DLD1 (cell line): ENCODE measurements around the gene SV2C.
"Not testable (repeated sequence)": the region's sequence is repeated elsewhere in the genome, so short reads cannot be mapped to it uniquely, and the experiment has no call there.

Experiments
- in situ Hi-C: cut with HindIII; loops from 2 replicates; pipeline ENCODE4 v1.10.0; 2017; ENCODE audit warnings: low sequenced_read_pairs

The SV2C gene

GRCh38 chr5:76291305-76292077 lies 208.3 kb downstream of the SV2C start:
- in situ Hi-C loops = no loop called here

GRCh38 chr5:76292620-76293322 lies 209.6 kb downstream of the SV2C start:
- in situ Hi-C loops = no loop called here

DNA sequence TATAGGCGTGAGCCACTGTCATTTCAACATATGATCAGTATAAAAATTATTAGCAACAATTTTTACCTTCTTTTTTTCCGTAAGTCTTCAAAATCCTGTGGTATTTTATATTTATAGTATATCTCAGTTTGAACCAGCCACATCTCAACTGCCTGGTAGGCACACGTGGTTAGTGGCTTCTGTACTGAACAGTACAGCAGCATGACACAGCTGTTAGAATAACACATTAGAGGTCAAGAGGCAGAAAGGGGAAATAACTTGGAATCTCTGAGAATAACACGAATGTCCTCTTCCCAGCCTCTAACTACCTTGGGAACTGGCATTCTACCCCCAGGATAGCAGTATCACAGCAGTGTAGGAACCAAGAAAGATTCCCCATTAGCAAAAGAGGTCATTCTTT lies 211.4 kb downstream of the SV2C start:
- in situ Hi-C loops = no loop called here

DNA sequence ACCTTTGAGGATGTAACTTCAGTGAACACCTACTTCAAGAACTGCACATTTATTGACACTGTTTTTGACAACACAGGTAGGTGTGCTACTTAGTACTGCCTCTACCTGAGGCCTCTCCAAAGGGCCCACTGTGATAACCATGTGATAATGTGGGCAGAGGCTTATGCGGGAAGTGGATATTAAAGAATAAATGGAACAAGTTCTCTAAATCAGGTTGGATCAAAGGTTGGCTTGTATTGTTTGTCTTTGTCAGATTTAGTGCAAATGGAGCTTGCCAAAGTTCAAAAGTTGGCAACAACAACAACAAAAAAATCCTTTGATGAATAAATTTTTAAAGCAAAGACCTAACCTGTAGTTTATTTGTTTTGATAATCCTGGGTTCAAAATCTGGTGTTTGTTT lies 215.7 kb downstream of the SV2C start:
- in situ Hi-C loops = no loop called here

DNA sequence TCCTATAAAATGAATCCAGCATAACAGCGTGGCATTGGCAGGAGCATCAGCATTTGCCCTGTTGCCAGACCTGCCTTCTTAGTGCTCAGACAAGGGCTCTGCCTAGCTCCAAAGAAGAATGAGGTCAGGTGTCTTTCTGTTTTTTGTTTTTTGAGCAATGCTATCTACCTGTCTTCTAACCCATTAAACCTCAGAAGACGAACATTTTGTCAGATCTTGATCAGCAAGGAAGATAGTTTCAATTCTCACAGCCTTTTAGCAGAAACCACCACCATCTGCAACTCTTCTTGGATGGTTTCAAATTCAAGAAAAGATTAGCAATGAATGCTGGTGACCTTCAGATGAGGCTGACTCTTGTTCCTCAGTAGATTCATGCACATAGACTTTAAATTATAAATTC lies 216.4 kb downstream of the SV2C start:
- in situ Hi-C loops = no loop called here

DNA sequence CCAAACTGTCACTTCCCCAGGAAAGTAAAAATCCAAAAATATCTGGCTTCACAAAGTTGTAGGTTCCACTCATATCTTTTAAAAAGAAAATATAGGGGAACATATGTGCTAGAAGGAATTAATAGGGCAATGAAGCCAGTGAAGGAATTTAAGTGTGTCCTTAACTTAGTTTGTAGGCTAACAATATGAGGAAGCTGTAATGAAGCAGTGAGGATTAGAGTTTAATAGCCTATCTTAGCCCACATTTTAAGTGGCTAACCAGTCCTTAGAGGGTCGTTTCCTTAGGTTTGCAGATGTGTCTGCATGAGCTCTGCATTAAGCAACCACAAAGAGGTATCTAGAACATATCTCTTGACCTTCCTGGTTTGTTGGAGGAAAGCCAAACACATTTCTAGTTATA lies 218.7 kb downstream of the SV2C start:
- in situ Hi-C loops = not testable (repeated sequence)

DNA sequence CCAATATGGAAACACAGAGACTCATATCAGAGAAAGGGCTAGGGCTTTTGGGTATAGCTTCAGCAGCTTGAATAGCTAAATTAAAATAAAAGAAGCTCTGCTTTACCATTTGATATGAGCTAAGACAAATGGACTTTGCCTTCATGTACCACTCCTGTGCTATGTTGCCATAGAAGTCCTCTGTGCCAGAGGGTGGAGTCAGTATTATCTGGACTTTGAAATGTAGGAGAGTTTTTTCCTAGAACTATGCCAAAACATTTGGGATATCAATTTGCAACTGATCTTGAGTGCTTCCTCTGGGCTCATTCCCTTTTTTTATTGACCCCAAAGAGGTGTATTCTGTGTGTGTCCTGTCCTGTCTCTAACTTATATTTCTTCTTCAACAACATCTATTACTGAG lies 219.5 kb downstream of the SV2C start:
- in situ Hi-C loops = not testable (repeated sequence)

- in situ Hi-C loops = no loop called here
These were observed 220.7 kb downstream of the SV2C start for GRCh38 chr5:76303921-76304320.

- in situ Hi-C loops = no loop called here
These were observed 222.1 kb downstream of the SV2C start for GRCh38 chr5:76305269-76305668.

DNA sequence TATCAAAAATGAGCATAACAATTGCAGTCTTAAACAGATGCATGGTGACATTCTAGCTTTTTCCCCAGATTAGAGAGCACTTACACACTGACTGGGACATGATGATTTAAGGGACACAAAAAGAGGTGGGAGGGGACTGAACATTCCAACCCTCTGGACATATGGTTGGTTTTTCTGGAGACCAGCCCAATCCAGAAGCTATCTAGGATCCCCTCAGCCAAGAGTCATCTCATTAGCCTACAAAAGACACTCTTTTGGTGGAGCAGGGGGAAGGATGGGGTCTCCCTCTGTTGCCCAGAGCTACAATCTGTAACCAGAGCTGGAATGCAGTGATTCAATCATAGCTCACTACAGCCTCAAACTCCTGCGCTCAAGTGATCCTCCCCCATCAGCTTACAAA lies 222.6 kb downstream of the SV2C start:
- in situ Hi-C loops = no loop called here

DNA sequence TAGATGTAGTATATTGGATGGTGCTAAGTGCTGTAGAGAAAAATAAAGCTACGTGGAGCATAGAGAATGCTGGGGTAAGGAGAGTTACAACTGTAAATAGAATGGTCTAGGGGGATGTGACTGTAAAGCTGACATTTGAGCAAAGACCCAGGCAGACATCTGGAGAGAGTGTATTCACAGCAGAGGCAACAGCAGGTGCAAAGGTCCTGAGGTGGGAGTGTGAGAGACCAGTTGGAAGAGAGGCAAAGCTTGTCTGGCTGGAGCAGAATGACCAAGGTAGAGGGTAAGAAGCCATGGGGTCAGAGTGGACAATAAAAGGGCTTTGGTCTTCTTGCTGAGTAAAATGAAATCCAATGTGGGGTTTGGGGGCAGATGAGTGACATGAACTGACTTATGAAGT lies 227.0 kb downstream of the SV2C start:
- in situ Hi-C loops = no loop called here

- in situ Hi-C loops = no loop called here
These were observed 229.6 kb downstream of the SV2C start for GRCh38 chr5:76312783-76313182.

DNA sequence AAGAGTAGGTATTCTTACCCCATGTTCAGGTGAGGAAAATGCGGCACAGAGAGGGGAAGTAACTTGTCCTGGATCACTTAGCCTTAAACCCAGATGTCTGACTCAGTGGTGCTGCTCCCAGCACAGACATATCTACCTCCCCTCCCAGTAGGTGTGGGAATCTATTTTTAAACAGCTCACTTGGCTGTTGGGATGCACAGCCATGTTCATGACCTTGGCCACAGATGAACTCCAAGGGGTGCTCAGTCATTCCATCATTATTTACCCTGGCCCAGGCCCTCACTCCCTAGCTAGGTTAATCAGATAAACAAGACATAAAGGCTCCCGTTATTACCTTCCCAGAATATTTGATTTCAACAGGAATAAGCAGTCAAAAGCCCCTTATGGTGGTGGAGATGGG lies 231.5 kb downstream of the SV2C start:
- in situ Hi-C loops = no loop called here

DNA sequence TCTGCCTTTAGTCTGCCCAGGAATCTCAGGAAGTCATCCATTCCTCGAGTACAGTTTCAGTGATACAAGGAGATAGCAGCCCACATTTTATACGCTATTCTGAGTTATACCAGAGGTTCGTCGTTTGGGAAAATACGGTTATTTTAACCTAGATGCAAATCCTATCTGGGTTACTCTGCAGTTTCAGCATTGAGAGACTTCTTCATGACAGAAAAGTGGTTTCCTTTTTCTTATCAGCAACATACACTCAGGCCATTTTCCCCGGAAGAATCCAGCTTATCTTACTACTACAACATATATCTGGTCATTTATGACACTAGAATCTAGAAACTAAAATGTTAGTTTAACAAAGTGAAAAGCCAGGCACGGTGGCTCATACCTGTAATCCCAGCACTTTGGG lies 236.5 kb downstream of the SV2C start:
- in situ Hi-C loops = no loop called here

DNA sequence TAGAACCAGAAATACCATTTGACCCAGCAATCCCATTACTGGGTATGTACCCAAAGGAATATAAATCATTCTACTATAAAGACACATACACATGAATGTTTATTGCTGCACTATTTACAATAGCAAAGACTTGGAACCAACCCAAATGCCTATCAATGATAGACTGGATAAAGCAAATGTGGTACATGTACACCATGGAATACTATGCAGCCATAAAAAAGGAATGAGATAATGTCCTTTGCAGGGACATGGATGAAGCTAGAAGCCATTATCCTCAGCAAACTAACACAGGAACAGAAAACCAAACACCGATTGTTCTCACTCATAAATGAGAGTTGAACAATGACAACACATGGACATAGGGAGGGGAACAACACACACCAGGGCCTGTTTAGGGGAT lies 240.3 kb downstream of the SV2C start:
- in situ Hi-C loops = not testable (repeated sequence)

GRCh38 chr5:76325326-76325725 lies 242.1 kb downstream of the SV2C start:
- in situ Hi-C loops = no loop called here

DNA sequence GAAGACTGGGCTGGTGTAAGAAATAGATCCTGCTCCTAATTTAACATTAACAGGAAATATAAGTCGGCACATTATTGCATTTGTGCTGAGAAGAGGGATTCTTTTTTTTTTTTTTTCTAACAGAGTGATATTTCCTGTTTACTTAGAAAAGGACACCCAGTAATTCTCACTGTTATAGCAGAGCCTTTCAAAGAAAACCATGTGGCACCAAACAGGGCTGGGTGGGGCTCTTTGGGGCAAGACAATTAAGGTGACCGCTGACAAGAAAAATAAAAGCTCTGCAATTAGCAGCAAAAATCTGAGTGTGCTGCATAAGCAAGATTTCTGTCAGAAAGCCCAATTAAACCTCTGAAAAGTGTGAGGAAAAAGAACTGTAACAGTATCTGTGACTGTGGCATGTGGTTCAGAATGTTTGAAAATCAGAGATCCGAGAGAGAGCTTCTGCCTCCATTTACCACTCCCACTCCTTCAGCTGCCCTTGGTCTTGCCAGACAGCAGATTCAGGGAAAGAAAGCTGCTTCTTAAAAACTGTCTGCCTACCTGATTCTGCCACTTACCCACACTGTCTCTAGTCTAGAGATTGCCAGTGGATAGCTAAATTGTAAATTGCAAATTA lies 242.8 kb downstream of the SV2C start:
- in situ Hi-C loops = no loop called here

DNA sequence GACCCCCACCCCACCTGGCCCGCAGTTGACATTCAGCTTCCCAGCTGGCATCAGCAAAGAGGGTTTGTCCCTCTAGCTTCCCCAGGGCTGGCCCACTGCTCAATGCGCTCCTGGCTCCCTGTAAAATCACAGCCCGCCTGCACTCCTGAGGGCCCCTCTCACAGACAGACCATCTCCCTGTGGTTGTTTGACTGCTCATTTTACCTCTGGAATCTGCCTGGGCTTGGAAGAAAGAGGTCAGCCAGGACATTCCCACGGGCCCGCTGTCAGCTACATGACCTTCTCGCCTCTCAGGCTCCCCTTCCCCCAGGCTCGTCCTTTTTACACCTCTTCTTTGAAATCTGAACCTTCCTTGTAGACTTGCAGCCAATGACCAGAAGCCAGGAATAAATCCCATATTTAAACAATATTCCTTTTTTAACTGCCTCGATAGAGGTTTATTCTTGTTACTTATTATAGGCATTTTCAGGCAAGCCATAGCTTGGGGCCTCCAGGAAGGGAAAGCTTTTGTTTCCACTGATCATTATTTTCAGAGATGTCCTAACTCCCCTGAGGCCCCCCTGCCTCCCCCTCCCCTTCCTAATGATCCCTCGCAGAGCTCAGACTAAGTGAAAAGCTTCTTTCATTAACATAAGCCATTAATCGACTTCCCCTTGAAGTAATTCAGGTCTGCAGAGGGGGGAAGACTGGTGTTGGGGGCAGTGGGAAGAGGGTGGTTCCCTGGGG lies 243.6 kb downstream of the SV2C start:
- in situ Hi-C loops = no loop called here

GRCh38 chr5:76329346-76329745 lies 246.2 kb downstream of the SV2C start:
- in situ Hi-C loops = no loop called here

- in situ Hi-C loops = no loop called here
These were observed 247.9 kb downstream of the SV2C start for GRCh38 chr5:76331126-76331525.

DNA sequence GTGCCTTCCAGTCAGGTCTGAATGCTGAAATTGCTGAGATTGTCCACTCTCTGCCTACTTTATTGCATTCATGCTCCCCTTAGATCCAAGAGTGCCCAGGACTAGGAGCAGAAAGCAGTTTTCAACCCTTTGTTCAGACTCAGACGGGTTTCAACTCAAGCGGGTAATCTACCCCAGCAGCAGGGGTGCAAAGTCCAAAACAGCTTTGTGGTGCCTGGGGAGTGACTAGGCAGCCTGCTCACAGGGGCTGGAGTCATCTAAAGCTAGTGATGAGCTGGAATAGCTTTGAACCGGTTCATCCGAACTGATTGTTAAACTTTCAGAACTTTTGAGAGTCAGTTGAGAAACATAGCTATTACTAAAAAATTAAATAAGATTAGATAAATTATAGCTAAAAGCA lies 248.9 kb downstream of the SV2C start:
- in situ Hi-C loops = no loop called here
